ENCODE measurements around the gene RELN. TPM values are rescaled to one million over a fixed set of nuclear protein-coding genes. Genes with fewer than 3 reads are reported as not detected.

The RELN gene
- total RNA-seq, 1 experiment from 2014 or later, result 0.02 TPM

DNA sequence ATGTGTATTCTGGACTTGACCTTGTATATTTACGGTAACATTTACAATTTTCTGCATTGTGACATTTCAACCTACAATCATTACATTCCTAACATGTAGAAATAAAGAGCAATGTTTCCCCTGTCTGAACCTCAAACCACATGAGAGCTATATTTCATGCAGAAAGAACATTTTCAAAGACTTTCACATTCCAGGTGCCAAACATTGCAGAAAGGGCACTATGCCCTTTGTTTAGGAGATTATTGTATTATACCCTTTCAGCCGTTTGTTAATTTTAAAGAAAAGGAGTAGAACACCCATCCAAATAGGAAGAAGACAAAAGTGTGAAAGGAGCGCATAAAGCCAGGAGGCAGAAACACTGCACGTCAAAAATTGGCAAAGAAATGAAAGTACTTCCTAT, 260.4 kb downstream of the RELN start:
- Histone ChIP-seq H2AK5ac (ENCODE audit: insufficient read length, low read length) (no peak overlapping the region), H3K9me3 (ENCODE audit: control insufficient read depth, low read depth, low read length) (no peaks in the 10 kb centered on the region), H3K79me2 (ENCODE audit: insufficient read depth, low read length) (no peaks in the 10 kb centered on the region), H3K27me3 (ENCODE audit: insufficient read depth, low read length) (no peaks in the 10 kb centered on the region), H3K23ac (ENCODE audit: insufficient read length, low read depth, low read length) (no peak overlapping the region), H2AFZ (ENCODE audit: low read length) (no peak overlapping the region), H3K14ac (ENCODE audit: insufficient read depth, low read length) (no peak overlapping the region), H4K20me1 (ENCODE audit: control insufficient read depth, insufficient read depth, insufficient read length) (no peaks in the 10 kb centered on the region), H3K9ac (ENCODE audit: extremely low read depth, insufficient read length, low read length) (no peak overlapping the region), H3K27ac (ENCODE audit: insufficient read length, low read depth, low read length) (no peak overlapping the region), H2BK12ac (ENCODE audit: insufficient read length, low read depth, low read length) (no peak overlapping the region), H2BK15ac (ENCODE audit: low read depth, low read length) (no peak overlapping the region), H2BK5ac (ENCODE audit: insufficient read length, low read length) (no peak overlapping the region), H3K79me1 (ENCODE audit: insufficient read depth, low read depth, low read length, poor library complexity, severe bottlenecking) (no peaks in the 10 kb centered on the region), H4K8ac (replicated peaks; ENCODE audit: insufficient read length, low read depth, low read length) (no peak overlapping the region), H2BK20ac (ENCODE audit: low read depth, low read length, poor library complexity, severe bottlenecking) (no peak overlapping the region), H3K23me2 (ENCODE audit: insufficient read length, low read depth, low read length, poor library complexity, severe bottlenecking) (no peaks in the 10 kb centered on the region), H3K56ac (ENCODE audit: insufficient read length, low read depth, low read length) (no peak overlapping the region), H4K91ac (ENCODE audit: insufficient read length, low read depth, low read length) (no peak overlapping the region), H3K4me2 (ENCODE audit: insufficient read depth, insufficient read length, low read length) (no peak overlapping the region), H3K4me1 (ENCODE audit: insufficient read depth, low read length) (no peaks in the 10 kb centered on the region), H4K5ac (ENCODE audit: insufficient read length, low read depth, low read length) (no peak overlapping the region), H3T11ph (ENCODE audit: low read length) (no peak overlapping the region), H2BK120ac (ENCODE audit: low read depth, low read length, poor library complexity, severe bottlenecking) (no peak overlapping the region), H3K18ac (ENCODE audit: insufficient read length, low read depth, low read length) (no peak overlapping the region), H3K4ac (ENCODE audit: low read depth, low read length) (no peak overlapping the region)
- Mint-ChIP-seq H3K27ac (no peak overlapping the region), H3K36me3 (ENCODE audit: insufficient read depth in 1 of 3, low read depth in 3 of 3) (no peaks in the 10 kb centered on the region), H3K27me3 (ENCODE audit: low read depth) (no peaks in the 10 kb centered on the region), H3K4me3 (no peak overlapping the region), H3K9me3 (peaks cover 0 to 3% of the 10 kb centered on the region in 2 experiments; a peak in 1 of 5 replicates), H3K4me1 (no peaks in the 10 kb centered on the region)
- TF ChIP-seq, protein P1, sequence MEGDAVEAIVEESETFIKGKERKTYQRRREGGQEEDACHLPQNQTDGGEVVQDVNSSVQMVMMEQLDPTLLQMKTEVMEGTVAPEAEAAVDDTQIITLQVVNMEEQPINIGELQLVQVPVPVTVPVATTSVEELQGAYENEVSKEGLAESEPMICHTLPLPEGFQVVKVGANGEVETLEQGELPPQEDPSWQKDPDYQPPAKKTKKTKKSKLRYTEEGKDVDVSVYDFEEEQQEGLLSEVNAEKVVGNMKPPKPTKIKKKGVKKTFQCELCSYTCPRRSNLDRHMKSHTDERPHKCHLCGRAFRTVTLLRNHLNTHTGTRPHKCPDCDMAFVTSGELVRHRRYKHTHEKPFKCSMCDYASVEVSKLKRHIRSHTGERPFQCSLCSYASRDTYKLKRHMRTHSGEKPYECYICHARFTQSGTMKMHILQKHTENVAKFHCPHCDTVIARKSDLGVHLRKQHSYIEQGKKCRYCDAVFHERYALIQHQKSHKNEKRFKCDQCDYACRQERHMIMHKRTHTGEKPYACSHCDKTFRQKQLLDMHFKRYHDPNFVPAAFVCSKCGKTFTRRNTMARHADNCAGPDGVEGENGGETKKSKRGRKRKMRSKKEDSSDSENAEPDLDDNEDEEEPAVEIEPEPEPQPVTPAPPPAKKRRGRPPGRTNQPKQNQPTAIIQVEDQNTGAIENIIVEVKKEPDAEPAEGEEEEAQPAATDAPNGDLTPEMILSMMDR (conservative IDR thresholded peaks at IDR 0.05), result no peak
- no peak for DNase-seq
- WGBS (ENCODE audit: extremely low coverage, insufficient read length, low lambda C conversion rate), result no CpG with 5 or more reads among the region's 4 CpGs

Data from H9 (cell line).